ENCODE results near the gene SYT2. TPM values are rescaled to one million over a fixed set of nuclear protein-coding genes. Genes with fewer than 3 reads are reported as not detected.
"Not testable (repeated sequence)": the region's sequence is repeated elsewhere in the genome, so short reads cannot be mapped to it uniquely, and the experiment has no call there.

SYT2 gene
- total RNA-seq, 2 experiments from 2014 or later, result not detected

GRCh38 chr1:202590126-202590525, 120.1 kb downstream of the SYT2 start:
- POLR2A ChIA-PET, result no interaction called here
- DNase-seq, result no peak
- no peak for ATAC-seq (ENCODE audit: low read depth)
- no peaks in the 10 kb centered on the region for H3K27me3 Mint-ChIP-seq
- no peak overlapping the region for H3K27ac Mint-ChIP-seq
- no peaks in the 10 kb centered on the region for H3K36me3 Mint-ChIP-seq
- peaks cover 8% of the 10 kb centered on the region for H3K4me1 Mint-ChIP-seq
- no peak overlapping the region for H3K4me3 Mint-ChIP-seq
- no peaks in the 10 kb centered on the region for H3K9me3 Mint-ChIP-seq

- H3K36me3 Mint-ChIP-seq, result no peaks in the 10 kb centered on the region
- no peaks in the 10 kb centered on the region for H3K27me3 Mint-ChIP-seq
- POLR2A ChIA-PET, result no interaction called here
- H3K4me3 Mint-ChIP-seq, result no peak overlapping the region
- H3K4me1 Mint-ChIP-seq, result peaks cover 8% of the 10 kb centered on the region
- DNase-seq, result no peak
- no peaks in the 10 kb centered on the region for H3K9me3 Mint-ChIP-seq
- no peak overlapping the region for H3K27ac Mint-ChIP-seq
- no peak for ATAC-seq (ENCODE audit: low read depth)
These were observed 120.9 kb downstream of the SYT2 start for GRCh38 chr1:202589190-202589930.

GRCh38 chr1:202588503-202589189, 121.6 kb downstream of the SYT2 start:
- ATAC-seq (ENCODE audit: low read depth), result no peak
- Mint-ChIP-seq H3K27ac (no peak overlapping the region), H3K9me3 (no peaks in the 10 kb centered on the region), H3K27me3 (no peaks in the 10 kb centered on the region), H3K36me3 (no peaks in the 10 kb centered on the region), H3K4me1 (peaks cover 8% of the 10 kb centered on the region), H3K4me3 (no peak overlapping the region)
- DNase-seq, result no peak
- POLR2A ChIA-PET, result no interaction called here

- peaks cover 8% of the 10 kb centered on the region for H3K4me1 Mint-ChIP-seq
- H3K36me3 Mint-ChIP-seq, result no peaks in the 10 kb centered on the region
- no peaks in the 10 kb centered on the region for H3K27me3 Mint-ChIP-seq
- H3K4me3 Mint-ChIP-seq, result no peak overlapping the region
- no peaks in the 10 kb centered on the region for H3K9me3 Mint-ChIP-seq
- ATAC-seq (ENCODE audit: low read depth) (no peak), DNase-seq (no peak)
- POLR2A ChIA-PET, result no interaction called here
- H3K27ac Mint-ChIP-seq, result no peak overlapping the region
These were observed 122.3 kb downstream of the SYT2 start for GRCh38 chr1:202587859-202588485.

GRCh38 chr1:202586871-202587270, 123.4 kb downstream of the SYT2 start:
- H3K4me3 Mint-ChIP-seq, result no peak overlapping the region
- H3K9me3 Mint-ChIP-seq, result no peaks in the 10 kb centered on the region
- DNase-seq (no peak), ATAC-seq (ENCODE audit: low read depth) (no peak)
- POLR2A ChIA-PET, result no interaction called here
- H3K4me1 Mint-ChIP-seq, result peaks cover 8% of the 10 kb centered on the region
- no peak overlapping the region for H3K27ac Mint-ChIP-seq
- H3K36me3 Mint-ChIP-seq, result no peaks in the 10 kb centered on the region
- no peaks in the 10 kb centered on the region for H3K27me3 Mint-ChIP-seq

- no peak overlapping the region for H3K27ac Mint-ChIP-seq
- peaks cover 8% of the 10 kb centered on the region for H3K4me1 Mint-ChIP-seq
- no peak overlapping the region for H3K4me3 Mint-ChIP-seq
- POLR2A ChIA-PET, result no interaction called here
- no peak for ATAC-seq (ENCODE audit: low read depth)
- peaks cover 2% of the 10 kb centered on the region for H3K36me3 Mint-ChIP-seq
- DNase-seq, result no peak
- H3K9me3 Mint-ChIP-seq, result no peaks in the 10 kb centered on the region
- no peaks in the 10 kb centered on the region for H3K27me3 Mint-ChIP-seq
These were observed 124.0 kb downstream of the SYT2 start for GRCh38 chr1:202586018-202586821.

GRCh38 chr1:202585590-202585933, 124.7 kb downstream of the SYT2 start:
- Mint-ChIP-seq H3K27ac (no peak overlapping the region), H3K27me3 (no peaks in the 10 kb centered on the region), H3K36me3 (peaks cover 2% of the 10 kb centered on the region), H3K4me1 (peaks cover 8% of the 10 kb centered on the region), H3K4me3 (no peak overlapping the region), H3K9me3 (no peaks in the 10 kb centered on the region)
- POLR2A ChIA-PET, result no interaction called here
- DNase-seq (no peak), ATAC-seq (ENCODE audit: low read depth) (no peak)

GRCh38 chr1:202584707-202585589, 125.3 kb downstream of the SYT2 start:
- Mint-ChIP-seq H3K4me3 (no peak overlapping the region), H3K4me1 (peaks cover 8% of the 10 kb centered on the region), H3K27me3 (no peaks in the 10 kb centered on the region), H3K36me3 (peaks cover 2% of the 10 kb centered on the region), H3K9me3 (no peaks in the 10 kb centered on the region), H3K27ac (no peak overlapping the region)
- POLR2A ChIA-PET, result no interaction called here
- ATAC-seq (ENCODE audit: low read depth) (no peak), DNase-seq (no peak)

- H3K27ac Mint-ChIP-seq; H3K36me3 Mint-ChIP-seq; DNase-seq; H3K27me3 Mint-ChIP-seq; ATAC-seq (ENCODE audit: low read depth); H3K4me3 Mint-ChIP-seq; H3K4me1 Mint-ChIP-seq; POLR2A ChIA-PET; H3K9me3 Mint-ChIP-seq: not testable (repeated sequence)
These were observed 127.9 kb downstream of the SYT2 start for GRCh38 chr1:202582350-202582749.

GRCh38 chr1:202580619-202581018, 129.6 kb downstream of the SYT2 start:
- H3K36me3 Mint-ChIP-seq, result peaks cover 2% of the 10 kb centered on the region
- ATAC-seq (ENCODE audit: low read depth) (no peak), DNase-seq (no peak)
- POLR2A ChIA-PET, result no interaction called here
- no peaks in the 10 kb centered on the region for H3K9me3 Mint-ChIP-seq
- no peak overlapping the region for H3K27ac Mint-ChIP-seq
- H3K4me3 Mint-ChIP-seq, result no peak overlapping the region
- H3K27me3 Mint-ChIP-seq, result no peaks in the 10 kb centered on the region
- H3K4me1 Mint-ChIP-seq, result no peaks in the 10 kb centered on the region

GRCh38 chr1:202579806-202580205, 130.4 kb downstream of the SYT2 start:
- H3K27ac Mint-ChIP-seq, result no peak overlapping the region

GRCh38 chr1:202578565-202578964, 131.7 kb downstream of the SYT2 start:
- no peak for ATAC-seq (ENCODE audit: low read depth)
- no peak for DNase-seq
- no peak overlapping the region for H3K4me3 Mint-ChIP-seq
- no peaks in the 10 kb centered on the region for H3K27me3 Mint-ChIP-seq
- H3K4me1 Mint-ChIP-seq, result no peaks in the 10 kb centered on the region
- POLR2A ChIA-PET, result no interaction called here
- H3K27ac Mint-ChIP-seq, result no peak overlapping the region
- H3K9me3 Mint-ChIP-seq, result no peaks in the 10 kb centered on the region
- H3K36me3 Mint-ChIP-seq, result peaks cover 2% of the 10 kb centered on the region

More at GRCh38 chr1:202579806-202580205, 130.4 kb downstream of the SYT2 start:
- DNase-seq (no peak), ATAC-seq (ENCODE audit: low read depth) (no peak)
- H3K4me3 Mint-ChIP-seq, result no peak overlapping the region
- H3K36me3 Mint-ChIP-seq, result peaks cover 2% of the 10 kb centered on the region
- no peaks in the 10 kb centered on the region for H3K4me1 Mint-ChIP-seq
- POLR2A ChIA-PET, result no interaction called here
- no peaks in the 10 kb centered on the region for H3K9me3 Mint-ChIP-seq
- no peaks in the 10 kb centered on the region for H3K27me3 Mint-ChIP-seq

GRCh38 chr1:202578001-202578504, 132.2 kb downstream of the SYT2 start:
- H3K4me3 Mint-ChIP-seq, result no peak overlapping the region
- no peak for DNase-seq
- no peaks in the 10 kb centered on the region for H3K9me3 Mint-ChIP-seq
- POLR2A ChIA-PET, result no interaction called here
- H3K36me3 Mint-ChIP-seq, result peaks cover 2% of the 10 kb centered on the region
- no peak overlapping the region for H3K27ac Mint-ChIP-seq
- H3K4me1 Mint-ChIP-seq, result no peaks in the 10 kb centered on the region
- no peaks in the 10 kb centered on the region for H3K27me3 Mint-ChIP-seq
- no peak for ATAC-seq (ENCODE audit: low read depth)

Measured in activated naive CD8-positive, alpha-beta T cell treated with anti-CD3 and anti-CD28 coated beads, Interleukin-2, amount 10 ng/mL, durations not matched to agents 7 days and 5 days (primary cell).